ENCODE measurements around the gene SENP5.

SENP5 gene

DNA sequence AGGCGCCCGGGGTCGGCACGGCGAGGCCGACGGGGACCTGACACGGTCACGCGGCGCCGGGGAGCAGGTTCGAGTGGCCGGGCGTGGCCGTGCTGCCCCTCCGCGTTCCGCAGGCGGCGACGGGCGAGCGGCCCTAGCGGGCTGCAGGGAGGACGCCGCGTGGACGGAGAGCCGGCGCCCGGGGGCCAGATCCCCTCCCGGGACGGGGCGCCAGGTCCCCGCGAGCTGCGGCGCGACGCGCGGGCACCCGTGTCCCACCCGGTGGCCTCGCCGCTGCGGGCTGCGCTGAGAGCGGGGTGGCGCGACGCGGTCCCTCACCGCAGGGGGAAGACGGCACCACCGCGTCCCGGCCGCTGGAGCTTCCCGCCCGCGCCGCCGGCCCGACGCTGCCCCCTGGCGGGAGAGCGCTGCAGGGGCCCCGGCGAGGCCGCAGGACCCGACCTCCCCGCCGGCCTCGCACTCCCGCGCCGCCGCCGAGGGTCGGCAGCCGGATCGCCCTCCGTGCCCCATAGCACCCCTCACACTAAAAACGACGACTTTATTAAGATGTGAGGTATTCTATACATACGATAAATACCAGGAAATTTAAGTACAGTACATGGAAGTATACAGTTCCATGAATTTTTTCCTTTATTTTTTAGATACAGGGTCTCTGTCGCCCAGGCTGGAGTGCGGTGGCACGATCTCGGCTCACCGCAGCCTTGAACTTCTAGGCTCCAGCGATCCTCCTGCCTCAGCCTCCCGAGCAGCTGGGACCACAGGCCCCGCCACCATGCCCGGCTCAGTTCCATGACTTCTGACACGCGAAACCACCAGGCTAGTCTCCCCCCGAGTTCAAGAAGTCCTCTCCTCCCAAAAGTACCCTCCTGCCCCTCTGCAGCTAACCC lies 102.2 kb downstream of the SENP5 start:
- DNase-seq, result peak; percentile 58

DNA sequence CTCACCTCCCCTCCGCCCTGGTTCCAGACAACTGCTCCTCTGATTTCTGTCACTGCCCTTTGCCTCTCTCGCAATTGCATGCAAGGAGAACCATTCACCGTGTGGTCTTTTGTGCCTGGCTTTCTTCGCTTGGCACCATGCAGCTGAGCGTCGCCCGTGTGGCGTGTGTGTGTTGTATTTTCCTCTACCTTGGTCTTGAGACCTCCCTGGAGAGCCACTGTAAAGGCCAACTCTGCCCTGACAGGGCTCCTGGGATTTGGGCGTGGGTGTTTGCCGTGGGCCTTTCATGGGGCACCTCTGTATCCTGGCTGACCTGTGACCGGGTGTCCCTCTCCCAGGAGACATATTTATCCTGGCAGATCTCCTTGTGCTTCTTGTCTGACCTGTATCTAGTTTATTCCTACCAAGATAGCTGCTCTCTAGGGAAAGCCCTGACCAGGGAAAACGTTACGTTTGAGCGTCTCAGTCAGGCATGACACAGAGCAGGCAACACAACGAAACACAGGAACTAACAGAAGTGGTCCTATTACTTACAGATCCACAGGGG lies 102.9 kb downstream of the SENP5 start:
- no peak for DNase-seq

DNA sequence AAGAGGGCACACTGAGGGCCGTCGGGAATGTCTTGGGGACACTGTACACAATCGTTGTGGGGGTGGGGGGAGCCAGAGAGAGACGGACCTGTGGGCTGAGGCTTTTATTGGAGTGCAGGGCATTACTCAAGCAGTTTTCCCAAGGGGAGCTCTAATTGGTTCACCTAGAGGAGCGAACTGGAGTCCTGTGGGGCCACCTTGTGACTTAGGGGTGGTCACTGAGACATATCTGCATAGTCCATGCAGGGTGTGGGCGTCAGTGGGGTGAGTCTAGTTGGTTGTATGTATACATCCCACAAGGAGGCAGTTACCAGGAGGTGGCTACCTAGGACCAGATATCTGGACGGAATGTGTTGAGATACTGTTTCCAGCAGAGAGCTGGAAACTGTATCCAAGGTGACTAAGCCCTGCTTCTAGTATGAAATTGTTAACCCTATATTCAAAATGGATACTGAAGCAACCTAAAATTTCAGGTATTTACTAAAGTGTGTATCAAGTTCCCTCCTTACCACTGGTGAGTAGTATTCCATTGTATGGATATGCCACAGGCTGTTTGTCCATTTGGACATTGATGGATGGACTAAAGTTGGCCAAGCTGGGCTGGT lies 103.5 kb downstream of the SENP5 start:
- DNase-seq, result no peak

DNA sequence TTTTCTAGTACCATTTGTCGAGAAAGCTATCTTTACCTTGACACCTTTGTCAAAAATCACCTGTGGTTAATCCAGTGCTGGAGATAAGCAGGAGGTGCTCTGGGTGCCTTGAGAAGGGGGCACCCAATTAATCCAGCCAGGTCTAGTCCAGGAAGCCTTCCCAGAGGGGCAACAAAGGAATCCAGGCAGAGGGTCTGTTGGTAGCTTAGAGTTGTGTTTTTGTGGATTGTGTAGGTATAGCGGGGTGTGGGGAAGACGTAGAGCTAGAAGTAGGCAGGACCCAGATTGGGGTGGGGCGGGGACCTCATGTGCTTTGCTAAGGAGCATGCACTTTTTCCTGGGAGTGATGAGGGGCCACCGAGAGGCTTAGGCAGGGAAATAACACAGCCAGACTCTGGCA lies 106.9 kb downstream of the SENP5 start:
- no peak for DNase-seq

- no peak for DNase-seq
Observed at GRCh38 chr3:196975349-196975748, 107.6 kb downstream of the SENP5 start.

- DNase-seq, result no peak
Observed at GRCh38 chr3:196976941-196977340, 109.2 kb downstream of the SENP5 start.

DNA sequence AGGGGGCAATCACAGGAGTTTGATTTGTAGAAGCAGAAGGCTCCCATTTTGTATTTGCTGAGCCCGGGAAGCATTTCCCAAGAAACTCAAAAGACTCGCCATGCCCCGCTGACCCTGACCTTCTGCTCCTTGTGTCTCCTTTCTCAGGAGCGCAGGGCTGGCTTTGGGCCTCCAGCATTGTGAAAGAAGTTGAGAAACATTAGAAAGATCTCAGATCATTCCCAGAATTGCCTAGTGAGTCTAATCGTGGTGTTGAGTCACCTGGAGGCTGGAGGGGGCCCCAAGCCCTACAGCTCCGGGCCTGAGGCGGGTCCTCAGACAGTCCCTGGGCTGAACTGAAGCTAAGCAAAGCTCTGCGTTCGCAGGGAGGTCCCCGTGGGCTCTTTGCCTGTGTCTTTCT lies 111.8 kb downstream of the SENP5 start:
- no peak for DNase-seq

GRCh38 chr3:196981657-196982056 lies 113.9 kb downstream of the SENP5 start:
- no peak for DNase-seq

DNA sequence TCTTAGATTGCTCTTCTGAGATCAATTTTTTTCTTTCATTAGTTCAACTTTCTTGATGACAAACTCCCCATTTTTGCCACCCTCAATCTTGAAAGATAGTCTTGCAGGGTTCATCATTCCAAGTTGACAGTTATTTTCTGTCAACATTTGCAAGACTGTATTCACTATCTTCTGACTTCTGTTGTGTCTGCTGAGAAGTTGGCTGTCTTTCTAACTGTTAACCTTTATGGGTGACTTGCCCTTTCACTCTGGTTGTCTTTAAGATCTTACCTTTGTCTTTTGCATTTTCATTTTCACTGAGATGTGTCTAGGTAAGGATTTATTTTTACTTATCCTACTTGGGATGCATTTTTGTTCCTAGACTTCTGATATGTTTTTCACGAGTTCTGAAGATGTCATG lies 115.5 kb downstream of the SENP5 start:
- no peak for DNase-seq
